HCT116 (cell line): ENCODE measurements around the gene RELCH. TPM values are rescaled to one million over a fixed set of nuclear protein-coding genes. Genes with fewer than 3 reads are reported as not detected.

Source experiments
- ATAC-seq: fragments of 200-7000 bp; cut with Tn5 transposase; 2 replicates; pipeline ENCODE4 v1.9.1; 2020; ENCODE audit warnings: mild to moderate bottlenecking, moderate library complexity
- BruUV-seq: library from RNA; stranded (reverse); fragments of 400-500 nt; replicated peaks from 2 replicates; lab custom pipeline; 2021; lab: Mats Ljungman, UMichigan
- CTCF ChIA-PET: fragments of 300-600 bp; sonication (Branson Sonifier 250); formaldehyde crosslinking; loops from one replicate; lab custom pipeline; 2021; ENCODE audit warnings: antibody characterized with exemption; lab: Charles Lee
- POLR2A ChIA-PET: fragments of 300-600, 350-600 bp; sonication (Branson Sonifier 250); formaldehyde crosslinking; loops from one replicate; lab custom pipeline; 2021; ENCODE audit warnings: antibody characterized with exemption; lab: Charles Lee
- RAD21 ChIA-PET, 2 experiments: fragments of 300-600 bp; sonication (Branson Sonifier 250); formaldehyde crosslinking; loops; one replicate each; lab custom pipeline; 2023; ENCODE audit warnings: low total read pairs in 2 of 2; ENCODE audit not compliant: uncharacterized antibody in 2 of 2, unreplicated experiment in 2 of 2, low non-redundant PET in 1 of 2; lab: Charles Lee
- DNase-seq: peaks from one replicate; pipeline ENCODE4 v3.0.0-alpha.2; 2010; ENCODE audit warnings: low read depth, low spot score
- H2AFZ ChIP-seq: fragments of 200-600 bp; shearing (Covaris generic), sonication (generic); 2 replicates; pipeline ENCODE4 v1.6.1; 2017; ENCODE audit warnings: low read depth, mixed run types, mixed read lengths, antibody characterized with exemption, low read length; ENCODE audit not compliant: poor library complexity, severe bottlenecking
- H3K27ac ChIP-seq: 2 replicates; pipeline ENCODE4 v1.5.1; 2012; ENCODE audit warnings: low read depth, low read length
- H3K27me3 ChIP-seq: fragments of 200-600 bp; sonication (generic); 2 replicates; pipeline ENCODE4 v1.6.1; 2016; ENCODE audit warnings: mixed run types, low read length, mixed read lengths; ENCODE audit not compliant: insufficient read depth
- H3K36me3 ChIP-seq, 2 experiments: fragments of 200-500 bp in 1 of 2; fragments of 200-600 bp in 1 of 2; sonication (Bioruptor generic) in 1 of 2; sonication (generic) in 1 of 2; 2 replicates each; pipeline versions ENCODE4 v1.5.1 to v1.6.1; 2014 to 2016; ENCODE audit warnings: low read length in 2 of 2, inconsistent platforms in 1 of 2, mixed read lengths in 1 of 2, mixed run types in 1 of 2; ENCODE audit not compliant: insufficient read depth in 2 of 2, control insufficient read depth in 1 of 2
- H3K4me1 ChIP-seq, 2 experiments: fragments of 200-600 bp in 1 of 2; sonication (generic) in 1 of 2; 2 replicates each; pipeline versions ENCODE4 v1.5.1 to v1.6.1; 2012 to 2017; ENCODE audit warnings: low read length in 2 of 2, inconsistent platforms in 1 of 2, mild to moderate bottlenecking in 1 of 2, mixed read lengths in 1 of 2, mixed run types in 1 of 2, moderate library complexity in 1 of 2; ENCODE audit not compliant: insufficient read depth in 2 of 2, control insufficient read depth in 1 of 2
- H3K4me2 ChIP-seq: fragments of 200-600 bp; sonication (generic); 2 replicates; pipeline ENCODE4 v1.6.1; 2017; ENCODE audit warnings: mixed run types, low read length, mixed read lengths
- H3K4me3 ChIP-seq, 2 experiments: fragments of 200-600 bp in 1 of 2; sonication (generic) in 1 of 2; replicated peaks in 1 of 2; 2 replicates each; pipeline ENCODE4 v1.5.1; 2011 to 2016; ENCODE audit warnings: low read length in 2 of 2, control low read depth in 1 of 2, low read depth in 1 of 2, mild to moderate bottlenecking in 1 of 2, mixed read lengths in 1 of 2, mixed run types in 1 of 2
- H3K79me2 ChIP-seq: fragments of 200-600 bp; sonication (generic); 2 replicates; pipeline ENCODE4 v1.6.1; 2017; ENCODE audit warnings: mild to moderate bottlenecking, mixed run types, low read length, moderate library complexity, mixed read lengths; ENCODE audit not compliant: insufficient read depth
- H3K9ac ChIP-seq: fragments of 200-600 bp; sonication (generic); 2 replicates; pipeline ENCODE4 v1.6.1; 2016; ENCODE audit warnings: low read length, mixed read lengths
- H3K9me2 ChIP-seq: fragments of 200-600 bp; sonication (generic), shearing (Covaris generic); 2 replicates; pipeline ENCODE4 v1.6.1; 2017; ENCODE audit warnings: mixed run types, mild to moderate bottlenecking, moderate library complexity; ENCODE audit not compliant: insufficient read depth
- H3K9me3 ChIP-seq, 2 experiments: fragments of 200-500 bp in 1 of 2; fragments of 200-600 bp in 1 of 2; sonication (Bioruptor generic) in 1 of 2; sonication (generic) in 1 of 2; 2 replicates each; pipeline ENCODE4 v1.6.1; 2014 to 2017; ENCODE audit warnings: low read length in 2 of 2, mixed read lengths in 2 of 2, inconsistent platforms in 1 of 2, low read depth in 1 of 2, mild to moderate bottlenecking in 1 of 2, mixed run types in 1 of 2, moderate library complexity in 1 of 2; ENCODE audit not compliant: control insufficient read depth in 1 of 2, insufficient read depth in 1 of 2
- H4K20me1 ChIP-seq: fragments of 200-600 bp; sonication (generic), shearing (Covaris generic); 2 replicates; pipeline ENCODE4 v1.6.1; 2017; ENCODE audit warnings: mixed run types, mild to moderate bottlenecking, moderate library complexity; ENCODE audit not compliant: insufficient read depth
- ATF3 ChIP-seq: IDR thresholded peaks from 2 replicates; pipeline ENCODE4 v1.6.1; 2012
- CBX3 ChIP-seq: IDR thresholded peaks from 2 replicates; pipeline ENCODE4 v1.6.1; 2012; ENCODE audit warnings: low read depth
- CEBPB ChIP-seq: IDR thresholded peaks from 2 replicates; pipeline ENCODE4 v1.6.1; 2012; ENCODE audit warnings: low read depth
- CTCF ChIP-seq, 3 experiments: fragments of 200-600 bp in 1 of 3; sonication (generic) in 1 of 3; IDR thresholded peaks in 2 of 3; conservative IDR thresholded peaks in 1 of 3; 2 replicates each; pipeline ENCODE4 v1.5.1; 2012 to 2017; ENCODE audit warnings: low read depth in 2 of 3, low read length in 2 of 3, antibody characterized with exemption in 1 of 3, borderline replicate concordance in 1 of 3, control low read depth in 1 of 3, mild to moderate bottlenecking in 1 of 3, mixed read lengths in 1 of 3, mixed run types in 1 of 3, moderate library complexity in 1 of 3; ENCODE audit not compliant: insufficient read depth in 1 of 3
- EGR1 ChIP-seq: IDR thresholded peaks from 2 replicates; pipeline ENCODE4 v1.6.1; 2012; ENCODE audit warnings: low read depth
- ELF1 ChIP-seq: IDR thresholded peaks from 2 replicates; pipeline ENCODE4 v1.6.1; 2012; ENCODE audit warnings: low read depth, borderline replicate concordance
- EZH2 ChIP-seq: fragments of 200-600 bp; sonication (generic); IDR thresholded peaks from 2 replicates; pipeline ENCODE4 v1.6.1; 2017; ENCODE audit warnings: antibody characterized with exemption, mixed run types
- EZH2phosphoT487 ChIP-seq: fragments of 200-600 bp; IDR thresholded peaks from 2 replicates; pipeline ENCODE4 v1.6.1; 2018; ENCODE audit warnings: antibody characterized with exemption, borderline replicate concordance
- FOSL1 ChIP-seq: IDR thresholded peaks from 2 replicates; pipeline ENCODE4 v1.6.1; 2012; ENCODE audit warnings: low read depth
- POLR2A ChIP-seq: IDR thresholded peaks from 2 replicates; pipeline ENCODE4 v1.7.0; 2011; ENCODE audit warnings: borderline replicate concordance; ENCODE audit not compliant: insufficient read depth, insufficient read length; ENCODE audit errors: extremely low read depth
- RAD21 ChIP-seq: IDR thresholded peaks from 2 replicates; pipeline ENCODE4 v1.6.1; 2012; ENCODE audit warnings: low read depth, mild to moderate bottlenecking
- REST ChIP-seq: IDR thresholded peaks from 2 replicates; pipeline ENCODE4 v1.6.1; 2012; ENCODE audit warnings: low read depth
- SIN3A ChIP-seq: IDR thresholded peaks from 2 replicates; pipeline ENCODE4 v1.6.1; 2012; ENCODE audit warnings: low read depth
- SP1 ChIP-seq: IDR thresholded peaks from 2 replicates; pipeline ENCODE4 v1.6.1; 2012; ENCODE audit warnings: low read depth
- TCF7L2 ChIP-seq: IDR thresholded peaks from 2 replicates; pipeline ENCODE4 v1.7.0; 2011; ENCODE audit warnings: borderline replicate concordance, inconsistent platforms; ENCODE audit not compliant: insufficient read depth, insufficient read length; ENCODE audit errors: extremely low read depth
- ZBTB33 ChIP-seq: IDR thresholded peaks from 2 replicates; pipeline ENCODE4 v1.6.1; 2011; ENCODE audit warnings: mild to moderate bottlenecking, low read length, moderate library complexity; ENCODE audit not compliant: insufficient replicate concordance; ENCODE audit errors: extremely low read depth
- ZFX ChIP-seq: fragments of 450-650 bp; IDR thresholded peaks from 2 replicates; pipeline ENCODE4 v1.6.1; 2017
- ZNF274 ChIP-seq: fragments of 200-500 bp; sonication (Bioruptor generic); IDR thresholded peaks from 2 replicates; pipeline ENCODE4 v1.6.1; 2014; ENCODE audit warnings: mild to moderate bottlenecking, low read depth, low read length, inconsistent platforms
- intact Hi-C: fragments of 100-400 bp; cut with micrococcal nuclease; formaldehyde crosslinking; loops from 2 replicates; pipeline ENCODE4 v1.10.0; 2022
- total RNA-seq: library from RNA; stranded (reverse); gene quantifications from one replicate; pipeline ENCODE4 v1.2.1, GENCODE V29; 2021; ENCODE audit not compliant: unreplicated experiment

Gene RELCH
- total RNA-seq, 1 experiment from 2014 or later: 17.4 TPM

GRCh38 chr18:62323483-62324180, 136.6 kb downstream of the RELCH start:
- Histone ChIP-seq H3K4me2 (no peak overlapping the region), H3K36me3 (no peaks in the 10 kb centered on the region), H3K27ac (no peak overlapping the region), H3K9ac (no peak overlapping the region), H3K9me2 (no peaks in the 10 kb centered on the region), H4K20me1 (no peaks in the 10 kb centered on the region), H3K79me2 (no peaks in the 10 kb centered on the region), H3K27me3 (peaks cover 29% of the 10 kb centered on the region; the same call in 1 of the 2 replicates)
- POLR2A ChIA-PET: no interaction called here
- intact Hi-C loops: no loop called here
- no peak for DNase-seq
- no peak for TF ChIP-seq ATF3
- TF ChIP-seq FOSL1: no peak
- TF ChIP-seq EZH2: no peak
- TF ChIP-seq EZH2phosphoT487: no peak
- no peak for TF ChIP-seq REST
- TF ChIP-seq RAD21: no peak
- no peak for TF ChIP-seq CTCF (IDR thresholded peaks at IDR 0.05 in 2 of 3, conservative IDR thresholded peaks at IDR 0.05 in 1 of 3; ENCODE audit: borderline replicate concordance in 1 of 3, insufficient read depth in 1 of 3, low read depth in 2 of 3, low read length in 2 of 3)
- no peak for TF ChIP-seq CEBPB
- no peak for TF ChIP-seq TCF7L2
- no peak for TF ChIP-seq SP1
- no peak for TF ChIP-seq ZFX
- TF ChIP-seq SIN3A: no peak
- TF ChIP-seq ELF1: no peak
- TF ChIP-seq ZNF274: no peak
- no peak for TF ChIP-seq ZBTB33
- no peak for TF ChIP-seq CBX3
- TF ChIP-seq POLR2A: no peak
- no peak for TF ChIP-seq EGR1
- TF ChIP-seq, all 23 proteins: peak for 0
- Histone ChIP-seq H3K9me3 (no peaks in the 10 kb centered on the region), H3K4me1 (peaks cover 5 to 12% of the 10 kb centered on the region in 2 experiments; a peak in 2 of 4 replicates), H2AFZ (no peak overlapping the region), H3K4me3 (no peak overlapping the region)
- ChIA-PET CTCF (interaction anchor here (1.8 to 2.1 kb wide), 2 partner anchors 8 to 36 kb away, joined by 6 to 8 read pairs; no protein-coding TSS in a partner anchor), RAD21 (no interaction called here)
- BruUV-seq: no TSS peak
- ATAC-seq: no peak
